ENCODE data around the gene FDCSP. TPM values are rescaled to one million over a fixed set of nuclear protein-coding genes. Genes with fewer than 3 reads are reported as not detected.
A peak's percentile ranks its signal among the peaks of the same experiment; 100 is the strongest.

The FDCSP gene
- total RNA-seq (2022) (not detected in 2 replicates), Bru-seq, nascent RNA (not detected), BruChase-seq, experiment 1, labeled RNA remaining after a 2-hour chase (percentile 8 among the genes with signal in this experiment), BruChase-seq, experiment 2, labeled RNA remaining after a 6-hour chase (percentile 1 among the genes with signal in this experiment)
- long read RNA-seq = 0 reads

DNA sequence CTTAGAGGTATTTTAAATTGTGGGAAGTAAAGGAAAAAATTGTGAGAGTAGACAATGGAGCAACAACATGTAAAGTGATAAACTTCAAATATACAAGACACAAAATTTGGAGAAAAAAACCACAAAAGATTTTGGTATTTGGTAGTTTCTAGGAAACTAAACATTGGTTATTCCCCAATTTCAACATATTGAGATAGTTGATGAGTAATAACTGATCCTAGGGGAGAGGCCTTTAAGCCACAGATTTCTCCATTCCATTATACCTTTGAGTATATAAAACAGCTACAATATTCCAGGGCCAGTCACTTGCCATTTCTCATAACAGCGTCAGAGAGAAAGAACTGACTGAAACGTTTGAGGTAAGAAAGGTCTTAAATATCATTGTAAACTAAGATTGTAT, at the start of gene FDCSP:
Gene FDCSP (plus strand): TSS at position 301 of the 400 bp plus-strand sequence. CDS start 5,071 bp downstream, outside the sequence.
- DNase-seq = no peak
- no peak within 1 kb of the TSS for H3K4me3 Mint-ChIP-seq (ENCODE audit: unreplicated experiment)
- H3K27me3 Mint-ChIP-seq (ENCODE audit: insufficient read depth, unreplicated experiment) = no peaks in the 10 kb centered on the region
- intact Hi-C loops (cut with micrococcal nuclease; ENCODE audit: unreplicated experiment) = no loop called here
- H3K4me1 ChIP-seq = no peaks in the 10 kb centered on the region
- H3K4me1 Mint-ChIP-seq (ENCODE audit: low read depth, unreplicated experiment) = no peaks in the 10 kb centered on the region
- POLR2A ChIA-PET = no interaction called here
- no peaks in the 10 kb centered on the region for H3K36me3 ChIP-seq (ENCODE audit: control insufficient read depth, insufficient read depth, low read length)
- H3K27me3 ChIP-seq (replicated peaks; ENCODE audit: control insufficient read depth, insufficient read depth, low read length) = no peaks in the 10 kb centered on the region
- CTCF ChIA-PET = no interaction called here
- TF ChIP-seq, protein P1, sequence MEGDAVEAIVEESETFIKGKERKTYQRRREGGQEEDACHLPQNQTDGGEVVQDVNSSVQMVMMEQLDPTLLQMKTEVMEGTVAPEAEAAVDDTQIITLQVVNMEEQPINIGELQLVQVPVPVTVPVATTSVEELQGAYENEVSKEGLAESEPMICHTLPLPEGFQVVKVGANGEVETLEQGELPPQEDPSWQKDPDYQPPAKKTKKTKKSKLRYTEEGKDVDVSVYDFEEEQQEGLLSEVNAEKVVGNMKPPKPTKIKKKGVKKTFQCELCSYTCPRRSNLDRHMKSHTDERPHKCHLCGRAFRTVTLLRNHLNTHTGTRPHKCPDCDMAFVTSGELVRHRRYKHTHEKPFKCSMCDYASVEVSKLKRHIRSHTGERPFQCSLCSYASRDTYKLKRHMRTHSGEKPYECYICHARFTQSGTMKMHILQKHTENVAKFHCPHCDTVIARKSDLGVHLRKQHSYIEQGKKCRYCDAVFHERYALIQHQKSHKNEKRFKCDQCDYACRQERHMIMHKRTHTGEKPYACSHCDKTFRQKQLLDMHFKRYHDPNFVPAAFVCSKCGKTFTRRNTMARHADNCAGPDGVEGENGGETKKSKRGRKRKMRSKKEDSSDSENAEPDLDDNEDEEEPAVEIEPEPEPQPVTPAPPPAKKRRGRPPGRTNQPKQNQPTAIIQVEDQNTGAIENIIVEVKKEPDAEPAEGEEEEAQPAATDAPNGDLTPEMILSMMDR (IDR thresholded peaks at IDR 0.05; ENCODE audit: insufficient read depth in 1 of 2, low read depth in 1 of 2, low read length in 1 of 2, severe bottlenecking in 1 of 2, unreplicated experiment in 1 of 2) = no peak
- H3K9me3 ChIP-seq = no peaks in the 10 kb centered on the region
- H3K9me3 Mint-ChIP-seq (ENCODE audit: unreplicated experiment) = peaks cover 9% of the 10 kb centered on the region
- no peak within 1 kb of the TSS for H3K27ac Mint-ChIP-seq (ENCODE audit: unreplicated experiment)
- no peaks in the 10 kb centered on the region for H3K36me3 Mint-ChIP-seq (ENCODE audit: insufficient read depth, unreplicated experiment)
- H3K4me3 ChIP-seq (ENCODE audit: low read depth, low read length) = no peak within 1 kb of the TSS
- no TSS peak for BruUV-seq (replicated peaks)

DNA sequence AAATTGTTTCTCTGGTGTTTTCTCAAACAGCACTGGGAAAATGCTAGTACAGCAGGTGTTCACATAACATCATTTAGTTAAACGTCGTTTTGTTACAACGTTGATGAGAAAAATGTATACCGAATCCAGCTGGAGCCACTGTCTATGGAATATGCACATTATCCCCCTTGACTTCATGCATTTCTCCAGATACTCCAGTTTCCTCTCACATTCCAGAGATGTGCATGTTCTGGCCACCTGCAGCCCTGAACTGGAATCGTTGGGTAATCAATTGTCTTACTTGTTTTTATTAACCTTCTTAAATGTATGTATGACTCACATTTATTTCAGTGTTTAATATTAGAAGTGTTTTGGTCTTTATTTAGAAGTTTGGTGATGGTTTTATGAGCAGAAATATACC, 48.8 kb upstream of the FDCSP start:
- Histone ChIP-seq H3K36me3 (ENCODE audit: control insufficient read depth, insufficient read depth, low read length) (no peaks in the 10 kb centered on the region), H3K4me1 (peaks cover 18% of the 10 kb centered on the region), H3K27me3 (replicated peaks; ENCODE audit: control insufficient read depth, insufficient read depth, low read length) (no peaks in the 10 kb centered on the region), H3K4me3 (ENCODE audit: low read depth, low read length) (no peak overlapping the region), H3K9me3 (no peaks in the 10 kb centered on the region)
- H3K27me3 Mint-ChIP-seq (ENCODE audit: insufficient read depth, unreplicated experiment) = no peaks in the 10 kb centered on the region
- DNase-seq = no peak
- intact Hi-C loops (cut with micrococcal nuclease; ENCODE audit: unreplicated experiment) = no loop called here
- no peak overlapping the region for H3K4me3 Mint-ChIP-seq (ENCODE audit: unreplicated experiment)
- peaks cover 9% of the 10 kb centered on the region for H3K9me3 Mint-ChIP-seq (ENCODE audit: unreplicated experiment)
- H3K36me3 Mint-ChIP-seq (ENCODE audit: insufficient read depth, unreplicated experiment) = peaks cover under 1% of the 10 kb centered on the region
- BruUV-seq (replicated peaks) = no TSS peak
- peaks cover 12% of the 10 kb centered on the region for H3K4me1 Mint-ChIP-seq (ENCODE audit: low read depth, unreplicated experiment)
- CTCF ChIA-PET = no interaction called here
- POLR2A ChIA-PET = interaction anchor here (0.6 kb wide), 1 partner anchor 503 kb away, joined by 3 read pairs; no protein-coding TSS in a partner anchor
- no peak overlapping the region for H3K27ac Mint-ChIP-seq (ENCODE audit: unreplicated experiment)
- TF ChIP-seq, protein P1 (IDR thresholded peaks at IDR 0.05; ENCODE audit: insufficient read depth in 1 of 2, low read depth in 1 of 2, low read length in 1 of 2, severe bottlenecking in 1 of 2, unreplicated experiment in 1 of 2) = no peak

DNA sequence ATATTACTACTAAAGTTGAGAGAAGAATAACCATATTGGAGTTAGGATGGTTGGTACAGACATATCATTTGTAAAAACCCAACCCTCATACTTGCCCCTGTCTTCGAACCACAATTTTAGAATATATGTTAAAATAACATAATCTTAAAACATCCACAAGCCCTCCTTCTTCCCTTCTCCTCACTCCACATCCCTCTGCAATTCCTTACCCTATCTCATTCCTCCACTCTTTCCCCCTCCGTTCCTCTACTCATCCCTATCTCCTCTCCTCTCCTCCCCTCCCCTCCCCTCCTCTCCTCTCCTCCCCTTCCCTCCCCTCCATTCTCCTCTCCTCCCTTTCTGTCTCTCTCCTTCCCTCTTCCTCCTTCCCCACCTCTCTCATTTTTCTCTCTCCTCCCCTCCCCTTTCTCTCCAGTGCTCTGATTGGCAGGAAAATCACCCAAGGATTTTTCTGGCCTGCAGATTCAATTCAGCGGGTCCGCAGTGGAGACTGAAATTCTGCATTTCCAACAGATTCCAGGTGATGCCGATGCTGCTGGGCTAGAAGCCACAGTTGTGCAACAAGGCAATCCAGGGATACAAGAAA, 47.8 kb upstream of the FDCSP start:
- no peaks in the 10 kb centered on the region for H3K36me3 ChIP-seq (ENCODE audit: control insufficient read depth, insufficient read depth, low read length)
- H3K9me3 ChIP-seq = no peaks in the 10 kb centered on the region
- no peaks in the 10 kb centered on the region for H3K27me3 ChIP-seq (replicated peaks; ENCODE audit: control insufficient read depth, insufficient read depth, low read length)
- peaks cover 23% of the 10 kb centered on the region for H3K4me1 ChIP-seq
- DNase-seq = no peak
- H3K27ac Mint-ChIP-seq (ENCODE audit: unreplicated experiment) = no peak overlapping the region
- H3K9me3 Mint-ChIP-seq (ENCODE audit: unreplicated experiment) = peaks cover 9% of the 10 kb centered on the region
- ChIA-PET CTCF (no interaction called here), POLR2A (no interaction called here)
- no peak overlapping the region for H3K4me3 Mint-ChIP-seq (ENCODE audit: unreplicated experiment)
- intact Hi-C loops (cut with micrococcal nuclease; ENCODE audit: unreplicated experiment) = no loop called here
- TF ChIP-seq, protein P1 (IDR thresholded peaks at IDR 0.05; ENCODE audit: insufficient read depth in 1 of 2, low read depth in 1 of 2, low read length in 1 of 2, severe bottlenecking in 1 of 2, unreplicated experiment in 1 of 2) = no peak
- peaks cover 8% of the 10 kb centered on the region for H3K36me3 Mint-ChIP-seq (ENCODE audit: insufficient read depth, unreplicated experiment)
- peaks cover 22% of the 10 kb centered on the region for H3K4me1 Mint-ChIP-seq (ENCODE audit: low read depth, unreplicated experiment)
- no TSS peak for BruUV-seq (replicated peaks)
- no peak overlapping the region for H3K4me3 ChIP-seq (ENCODE audit: low read depth, low read length)
- H3K27me3 Mint-ChIP-seq (ENCODE audit: insufficient read depth, unreplicated experiment) = no peaks in the 10 kb centered on the region
